HepG2 (cell line): ENCODE data around the gene MPIG6B. TPM values are rescaled to one million over a fixed set of nuclear protein-coding genes. Genes with fewer than 3 reads are reported as not detected.

Experiments used
- ATM ChIP-seq: fragments of 450-650 bp; IDR thresholded peaks from 2 replicates; pipeline ENCODE4 v1.7.1; 2017; ENCODE audit warnings: mild to moderate bottlenecking, borderline replicate concordance
- CBFB ChIP-seq: sonication (generic); formaldehyde crosslinking; IDR thresholded peaks from 2 replicates; pipeline ENCODE4 v1.4.0; 2020; ENCODE audit warnings: missing genetic modification reagents
- FOSL2 ChIP-seq: sonication (generic); formaldehyde crosslinking; IDR thresholded peaks from 2 replicates; pipeline ENCODE4 v1.4.0; 2020; ENCODE audit warnings: missing genetic modification reagents
- GABPA ChIP-seq, 2 experiments: IDR thresholded peaks; 2 replicates each; pipeline ENCODE4 v1.6.1; 2011 to 2016; ENCODE audit warnings: low read depth in 2 of 2, low read length in 1 of 2, missing biosample characterization in 1 of 2, missing genetic modification characterization in 1 of 2
- MBD4 ChIP-seq: IDR thresholded peaks from 2 replicates; pipeline ENCODE4 v1.6.1; 2012; ENCODE audit warnings: low read length, inconsistent platforms, borderline replicate concordance
- NFYC ChIP-seq: IDR thresholded peaks from 2 replicates; pipeline ENCODE4 v1.6.1; 2016; ENCODE audit warnings: missing genetic modification reagents, missing compliant biosample characterization
- POLR2G ChIP-seq: fragments of 200-400 bp; formaldehyde crosslinking; IDR thresholded peaks from 2 replicates; pipeline ENCODE4 v1.6.1; 2018; ENCODE audit warnings: mild to moderate bottlenecking, low read depth, low read length, moderate library complexity
- RFX1 ChIP-seq: fragments of 450-650 bp; IDR thresholded peaks from 2 replicates; pipeline ENCODE4 v1.6.1; 2017
- SALL2 ChIP-seq: sonication (generic); formaldehyde crosslinking; IDR thresholded peaks from 2 replicates; pipeline ENCODE4 v1.8.1; 2023; ENCODE audit warnings: mild to moderate bottlenecking, missing genetic modification reagents, inconsistent platforms
- SRY ChIP-seq: sonication (generic); formaldehyde crosslinking; IDR thresholded peaks from 2 replicates; pipeline ENCODE4 v1.8.0; 2022; ENCODE audit warnings: mild to moderate bottlenecking, missing genetic modification reagents
- ZBTB21 ChIP-seq: sonication (generic); formaldehyde crosslinking; IDR thresholded peaks from 2 replicates; pipeline ENCODE4 v1.4.0; 2020; ENCODE audit warnings: missing genetic modification reagents
- ZBTB26 ChIP-seq: IDR thresholded peaks from 2 replicates; pipeline ENCODE4 v1.6.1; 2016; ENCODE audit warnings: missing compliant biosample characterization, missing genetic modification reagents, borderline replicate concordance
- ZBTB39 ChIP-seq: sonication (generic); formaldehyde crosslinking; IDR thresholded peaks from 2 replicates; pipeline ENCODE4 v1.5.0; 2020; ENCODE audit warnings: missing genetic modification reagents
- ZNF317 ChIP-seq: sonication (generic); formaldehyde crosslinking; IDR thresholded peaks from 2 replicates; pipeline ENCODE4 v1.5.0; 2020; ENCODE audit warnings: mild to moderate bottlenecking, missing genetic modification reagents
- ZNF335 ChIP-seq: sonication (generic); formaldehyde crosslinking; IDR thresholded peaks from 2 replicates; pipeline ENCODE4 v1.4.0; 2020; ENCODE audit warnings: missing genetic modification reagents
- ZNF468 ChIP-seq: sonication (generic); formaldehyde crosslinking; IDR thresholded peaks from 2 replicates; pipeline ENCODE4 v1.8.0; 2022; ENCODE audit warnings: mild to moderate bottlenecking, moderate library complexity, missing genetic modification reagents
- ZNF550 ChIP-seq: sonication (generic); formaldehyde crosslinking; IDR thresholded peaks from 2 replicates; pipeline ENCODE4 v1.4.0; 2020; ENCODE audit warnings: mild to moderate bottlenecking, missing genetic modification reagents, borderline replicate concordance
- ZSCAN29 ChIP-seq: sonication (generic); formaldehyde crosslinking; conservative IDR thresholded peaks from 2 replicates; pipeline ENCODE4 v1.4.0; 2020; ENCODE audit warnings: mild to moderate bottlenecking, missing genetic modification reagents
- polyA plus RNA-seq, 8 experiments: library from polyadenylated mRNA; depleted of rRNA in 3 of 8; stranded (reverse) in 7 of 8; unstranded in 1 of 8; fragments of >200 nt; fragmentation: Illumina TruSeq in 4 of 8; extraction: Trizol in 4 of 8; gene quantifications; 2 replicates each; pipeline versions ENCODE4 v1.2.1 to v1.2.3, GENCODE V29; 2011 to 2016; ENCODE audit warnings: low read depth in 4 of 8, missing spikeins in 1 of 8, mixed read lengths in 1 of 8; ENCODE audit not compliant: insufficient read depth in 1 of 8
- total RNA-seq, 5 experiments: library from RNA; depleted of rRNA; stranded (reverse); fragments of >200 nt; fragmentation: Illumina TruSeq; extraction: Trizol; gene quantifications; 2 replicates each; pipeline ENCODE4 v1.2.3, GENCODE V29; 2016; ENCODE audit warnings: low read depth in 1 of 5
- TF ChIP-seq, protein P1 (sequence below): sonication (generic); formaldehyde crosslinking; IDR thresholded peaks from 2 replicates; pipeline ENCODE4 v1.5.0; 2020; ENCODE audit warnings: mild to moderate bottlenecking, missing genetic modification reagents, borderline replicate concordance
- TF ChIP-seq, protein P2 (sequence below): sonication (generic); formaldehyde crosslinking; IDR thresholded peaks from 2 replicates; pipeline ENCODE4 v1.8.0; 2022; ENCODE audit warnings: missing genetic modification reagents, low read depth, mild to moderate bottlenecking, borderline replicate concordance

MPIG6B gene
- total and polyA plus RNA-seq, 2 of the 13 experiments (the other 11 are each of a cell fraction or from before 2014, with no cell fraction given), result not detected

DNA sequence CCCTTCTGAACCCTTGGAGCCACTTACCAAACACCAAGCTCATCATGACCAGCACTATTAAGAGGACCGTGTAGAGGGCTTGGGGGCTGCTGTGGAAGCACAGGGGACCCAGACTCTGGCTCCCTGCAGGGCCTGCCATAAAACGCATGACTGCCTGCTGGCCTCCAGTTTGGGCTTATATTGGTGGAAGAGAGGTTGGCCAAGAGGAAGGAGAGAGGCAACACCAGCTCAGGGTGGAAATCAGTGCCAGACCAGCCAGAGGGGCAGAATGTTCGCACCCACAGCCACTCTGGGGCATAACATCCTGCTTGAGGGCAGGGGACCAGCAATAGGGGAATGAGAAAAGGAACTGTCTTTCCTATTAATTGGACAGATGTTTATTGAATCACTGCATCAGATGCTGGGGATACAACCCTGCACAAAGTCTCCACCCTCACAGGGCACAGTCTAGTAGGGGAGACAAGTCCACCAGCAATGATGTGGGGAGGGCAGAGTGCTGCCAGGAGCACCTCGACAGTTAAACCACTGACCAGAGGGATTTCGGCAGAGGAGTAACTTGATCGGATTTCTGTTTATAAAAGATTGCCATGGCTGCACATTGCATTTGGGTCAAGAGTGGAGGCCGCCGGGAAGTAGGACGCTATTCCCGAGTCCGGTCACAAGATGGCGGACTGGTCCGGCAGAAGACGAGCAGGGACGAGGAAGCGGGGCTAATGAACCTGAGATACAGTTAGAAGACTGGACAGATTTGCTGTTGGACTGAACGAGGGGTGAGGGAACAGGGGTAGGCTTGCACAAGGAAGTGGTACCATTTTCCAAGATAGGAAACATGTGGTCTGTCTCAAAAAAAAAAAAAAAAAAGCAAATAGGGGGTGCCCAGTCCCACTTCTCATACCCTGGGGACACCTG lies 42.7 kb upstream of the MPIG6B start, which contains the start of gene LY6G5C (continued):
- TF ChIP-seq, protein P1, sequence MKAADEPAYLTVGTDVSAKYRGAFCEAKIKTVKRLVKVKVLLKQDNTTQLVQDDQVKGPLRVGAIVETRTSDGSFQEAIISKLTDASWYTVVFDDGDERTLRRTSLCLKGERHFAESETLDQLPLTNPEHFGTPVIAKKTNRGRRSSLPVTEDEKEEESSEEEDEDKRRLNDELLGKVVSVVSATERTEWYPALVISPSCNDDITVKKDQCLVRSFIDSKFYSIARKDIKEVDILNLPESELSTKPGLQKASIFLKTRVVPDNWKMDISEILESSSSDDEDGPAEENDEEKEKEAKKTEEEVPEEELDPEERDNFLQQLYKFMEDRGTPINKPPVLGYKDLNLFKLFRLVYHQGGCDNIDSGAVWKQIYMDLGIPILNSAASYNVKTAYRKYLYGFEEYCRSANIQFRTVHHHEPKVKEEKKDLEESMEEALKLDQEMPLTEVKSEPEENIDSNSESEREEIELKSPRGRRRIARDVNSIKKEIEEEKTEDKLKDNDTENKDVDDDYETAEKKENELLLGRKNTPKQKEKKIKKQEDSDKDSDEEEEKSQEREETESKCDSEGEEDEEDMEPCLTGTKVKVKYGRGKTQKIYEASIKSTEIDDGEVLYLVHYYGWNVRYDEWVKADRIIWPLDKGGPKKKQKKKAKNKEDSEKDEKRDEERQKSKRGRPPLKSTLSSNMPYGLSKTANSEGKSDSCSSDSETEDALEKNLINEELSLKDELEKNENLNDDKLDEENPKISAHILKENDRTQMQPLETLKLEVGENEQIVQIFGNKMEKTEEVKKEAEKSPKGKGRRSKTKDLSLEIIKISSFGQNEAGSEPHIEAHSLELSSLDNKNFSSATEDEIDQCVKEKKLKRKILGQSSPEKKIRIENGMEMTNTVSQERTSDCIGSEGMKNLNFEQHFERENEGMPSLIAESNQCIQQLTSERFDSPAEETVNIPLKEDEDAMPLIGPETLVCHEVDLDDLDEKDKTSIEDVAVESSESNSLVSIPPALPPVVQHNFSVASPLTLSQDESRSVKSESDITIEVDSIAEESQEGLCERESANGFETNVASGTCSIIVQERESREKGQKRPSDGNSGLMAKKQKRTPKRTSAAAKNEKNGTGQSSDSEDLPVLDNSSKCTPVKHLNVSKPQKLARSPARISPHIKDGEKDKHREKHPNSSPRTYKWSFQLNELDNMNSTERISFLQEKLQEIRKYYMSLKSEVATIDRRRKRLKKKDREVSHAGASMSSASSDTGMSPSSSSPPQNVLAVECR, result peak; percentile 43; the same call in 1 of the 2 replicates
- TF ChIP-seq NFYC (CRISPR knock-in tag), result no peak
- no peak for TF ChIP-seq ZBTB39 (CRISPR knock-in tag)
- peak; percentile 30; the same call in 1 of the 2 replicates for TF ChIP-seq FOSL2 (CRISPR knock-in tag)
- TF ChIP-seq ZNF317 (CRISPR knock-in tag), result no peak
- TF ChIP-seq POLR2G, result no peak
- no peak for TF ChIP-seq ZSCAN29 (CRISPR knock-in tag)
- TF ChIP-seq ATM, result no peak
- no peak for TF ChIP-seq GABPA (IDR thresholded peaks at IDR 0.05; ENCODE audit: low read depth, low read length)
- TF ChIP-seq GABPA (CRISPR knock-in tag; IDR thresholded peaks at IDR 0.05; ENCODE audit: low read depth), result no peak
- TF ChIP-seq ZNF550 (CRISPR knock-in tag), result no peak
- TF ChIP-seq, protein P2, sequence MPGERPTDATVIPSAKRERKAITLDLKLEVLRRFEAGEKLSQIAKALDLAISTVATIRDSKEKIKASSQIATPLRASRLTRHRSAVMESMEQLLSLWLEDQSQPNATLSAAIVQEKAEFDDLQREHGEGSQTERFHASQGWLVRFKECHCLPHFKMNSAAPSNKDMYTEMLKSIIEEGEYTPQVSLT (CRISPR knock-in tag), result no peak
- TF ChIP-seq RFX1, result peak; percentile 46; the same call in 1 of the 2 replicates
- TF ChIP-seq ZNF335 (CRISPR knock-in tag), result peak; percentile 96
- 0 out of 2 replicates have a peak, but pooled peaks have one; percentile 38 for TF ChIP-seq CBFB
- TF ChIP-seq ZBTB26 (CRISPR knock-in tag), result no peak
- no peak for TF ChIP-seq ZNF468 (CRISPR knock-in tag)
- no peak for TF ChIP-seq ZBTB21 (CRISPR knock-in tag)
- TF ChIP-seq SALL2 (CRISPR knock-in tag), result no peak
- no peak for TF ChIP-seq SRY (CRISPR knock-in tag)
- TF ChIP-seq MBD4, result no peak
